Measurements from ENCODE around the gene GALNT15. TPM values are rescaled to one million over a fixed set of nuclear protein-coding genes. Genes with fewer than 3 reads are reported as not detected.

The GALNT15 gene
- total and polyA plus RNA-seq, 2 of the 4 experiments (the other 2 are of a cell fraction), result 12.8 to 19.7 TPM

- H3K27ac ChIP-seq (ENCODE audit: insufficient read depth, low read length), result no peak overlapping the region
- no peaks in the 10 kb centered on the region for H3K27me3 ChIP-seq (ENCODE audit: control insufficient read depth, insufficient read depth, low read length)
- H4K91ac ChIP-seq (ENCODE audit: insufficient read depth, low read depth, low read length), result no peak overlapping the region
- peaks cover 5% of the 10 kb centered on the region for H3K36me3 ChIP-seq (ENCODE audit: control insufficient read depth, insufficient read depth, low read length)
- no peaks in the 10 kb centered on the region; the same call in 1 of the 2 replicates for H3K9me1 ChIP-seq (ENCODE audit: insufficient read depth, low read length)
- no TSS peak for BruUV-seq (replicated peaks)
- H2BK5ac ChIP-seq (ENCODE audit: low read depth, low read length, poor library complexity, severe bottlenecking), result no peak overlapping the region
- H2BK15ac ChIP-seq (ENCODE audit: low read depth, low read length), result no peak overlapping the region
- no peak overlapping the region for H2BK120ac ChIP-seq (ENCODE audit: low read depth, low read length)
- H3K23ac ChIP-seq (ENCODE audit: low read depth, low read length), result no peak overlapping the region
- no peaks in the 10 kb centered on the region for H3K4me1 ChIP-seq (ENCODE audit: control insufficient read depth, insufficient read depth, low read length)
- H4K8ac ChIP-seq (ENCODE audit: low read depth in 2 of 2, low read length in 2 of 2), result no peak overlapping the region
- no peak for ATAC-seq (ENCODE audit: low read depth)
- H4K5ac ChIP-seq (ENCODE audit: low read depth, low read length), result no peak overlapping the region
- dilution Hi-C loops (cut with HindIII; ENCODE audit: low sequenced_read_pairs, unreplicated experiment), result no loop called here
- H2AK5ac ChIP-seq (ENCODE audit: low read depth, low read length), result no peak overlapping the region
- H4K20me1 ChIP-seq (ENCODE audit: insufficient read depth, low read length), result no peaks in the 10 kb centered on the region
- CTCF ChIA-PET, result no interaction called here
- H3K9me3 ChIP-seq (ENCODE audit: control insufficient read depth, insufficient read depth, low read length), result no peaks in the 10 kb centered on the region
- no peak overlapping the region for H3K56ac ChIP-seq (ENCODE audit: extremely low read depth, insufficient read depth, low read length)
- H2BK20ac ChIP-seq (ENCODE audit: low read depth, low read length), result no peak overlapping the region
- intact Hi-C loops (cut with micrococcal nuclease), result no loop called here
- POLR2A ChIA-PET (ENCODE audit: unreplicated experiment), result no interaction called here
- no peak overlapping the region for H3K4me2 ChIP-seq (ENCODE audit: low read depth, low read length)
- H3K14ac ChIP-seq (replicated peaks; ENCODE audit: low read depth, low read length), result no peak overlapping the region
- 80% methylated on average over 1 of the region's 2 CpGs; no CpG with 5 or more reads in 1 of the 2 experiments for WGBS, 2 experiments (ENCODE audit: extremely low coverage in 2 of 2, insufficient read length in 1 of 2)
- no peak for DNase-seq
- in situ Hi-C loops (cut with MboI; ENCODE audit: low sequenced_read_pairs), result no loop called here
- no peak overlapping the region for H3K18ac ChIP-seq (ENCODE audit: low read depth, low read length)
- no peak overlapping the region for H3K4me3 ChIP-seq (ENCODE audit: insufficient read depth, low read depth, low read length)
- no peak overlapping the region for H2AFZ ChIP-seq (replicated peaks; ENCODE audit: low read length, poor library complexity)
- H2AK9ac ChIP-seq (replicated peaks; ENCODE audit: low read depth, low read length, poor library complexity), result no peak overlapping the region
- no peak overlapping the region for H3K4ac ChIP-seq (ENCODE audit: low read depth, low read length)
- H3K9ac ChIP-seq (ENCODE audit: low read depth, low read length), result no peak overlapping the region
- no peak for TF ChIP-seq NFE2L2 (IDR thresholded peaks at IDR 0.05; ENCODE audit: low read depth, low read length)
- TF ChIP-seq FOS (IDR thresholded peaks at IDR 0.05; ENCODE audit: low read depth, low read length), result no peak
- TF ChIP-seq CTCF (conservative IDR thresholded peaks at IDR 0.05; ENCODE audit: low read depth, low read length), result no peak
- H3K79me1 ChIP-seq (ENCODE audit: low read depth in 1 of 2, low read length in 2 of 2), result peaks cover 22% of the 10 kb centered on the region in 2 experiments
Observed at GRCh38 chr3:16257309-16257708, 82.8 kb downstream of the GALNT15 start.
